Measurements from ENCODE around the gene CEMIP. TPM values are rescaled to one million over a fixed set of nuclear protein-coding genes. Genes with fewer than 3 reads are reported as not detected.

CEMIP gene
- total and polyA plus RNA-seq, 2 of the 8 experiments (the other 6 are each of a cell fraction or from before 2014, with no cell fraction given): 0.11 to 0.60 TPM

- CTCF ChIA-PET (ENCODE audit: partially characterized antibody): interaction anchor here (0.8 to 1.8 kb wide), 7 partner anchors 10 to 151 kb away, joined by 3 to 5 read pairs (median 3); partner anchors contain the start of gene CEMIP
- Histone ChIP-seq H3K9ac (replicated peaks in 1 of 4; ENCODE audit: extremely low read depth in 1 of 4, low read depth in 3 of 4, low read length in 3 of 4) (no peak overlapping the region), H3K9me3 (ENCODE audit: insufficient read depth in 2 of 2, low read depth in 1 of 2, low read length in 1 of 2) (no peaks in the 10 kb centered on the region), H4K91ac (replicated peaks; ENCODE audit: insufficient read length, low read length) (no peak overlapping the region), H3K36me3 (ENCODE audit: control insufficient read depth in 2 of 4, insufficient read depth in 4 of 4, low read length in 3 of 4) (no peaks in the 10 kb centered on the region), H3K27ac (ENCODE audit: low read depth, low read length) (no peak overlapping the region), H3K23ac (ENCODE audit: insufficient read length) (no peak overlapping the region), H2BK5ac (ENCODE audit: low read depth, low read length) (no peak overlapping the region), H3K4me1 (replicated peaks in 1 of 4; ENCODE audit: control insufficient read depth in 3 of 4, insufficient read depth in 4 of 4, low read length in 3 of 4) (peaks cover 0 to 3% (median 1%) of the 10 kb centered on the region in 4 experiments; a peak in 3 of 7 replicates), H3K4me2 (ENCODE audit: insufficient read depth in 1 of 2, low read depth in 2 of 2, low read length in 2 of 2) (no peak overlapping the region), H4K5ac (ENCODE audit: insufficient read length, low read depth, low read length) (no peak overlapping the region), H3K56ac (replicated peaks; ENCODE audit: insufficient read length, low read depth, low read length) (no peak overlapping the region), H2BK12ac (ENCODE audit: low read depth, low read length) (no peak overlapping the region), H3K4me3 (ENCODE audit: extremely low read depth in 1 of 4, insufficient read depth in 2 of 4, low read depth in 3 of 4, low read length in 4 of 4) (no peak overlapping the region), H3K23me2 (ENCODE audit: low read depth, low read length) (no peaks in the 10 kb centered on the region), H4K20me1 (replicated peaks in 1 of 2; ENCODE audit: control insufficient read depth in 1 of 2, insufficient read depth in 2 of 2, low read length in 2 of 2) (no peaks in the 10 kb centered on the region), H2BK120ac (replicated peaks; ENCODE audit: low read depth, low read length) (no peak overlapping the region), H3K79me2 (ENCODE audit: control insufficient read depth in 1 of 2, insufficient read depth in 2 of 2, low read length in 2 of 2) (no peaks in the 10 kb centered on the region), H2AK5ac (ENCODE audit: low read depth, low read length) (no peak overlapping the region), H3K18ac (ENCODE audit: extremely low read depth, low read length) (no peak overlapping the region), H2AFZ (ENCODE audit: low read length) (no peak overlapping the region), H2BK15ac (ENCODE audit: low read length) (no peak overlapping the region), H3K27me3 (replicated peaks in 1 of 4; ENCODE audit: control insufficient read depth in 3 of 4, extremely low read depth in 1 of 4, insufficient read depth in 3 of 4, low read length in 3 of 4) (no peaks in the 10 kb centered on the region; a peak in 1 of 7 replicates), H4K8ac (ENCODE audit: extremely low read depth, insufficient read depth, low read length) (no peak overlapping the region), H2BK20ac (ENCODE audit: low read length) (no peak overlapping the region), H3K79me1 (ENCODE audit: low read depth, low read length) (no peaks in the 10 kb centered on the region), H3K14ac (ENCODE audit: insufficient read length) (no peak overlapping the region), H3K4ac (replicated peaks; ENCODE audit: insufficient read length, low read depth, low read length) (no peak overlapping the region)
- POLR2A ChIA-PET (ENCODE audit: partially characterized antibody): no interaction called here
- no peak for DNase-seq (ENCODE audit: low read depth in 1 of 2, low spot score in 2 of 2)
- no peak for FAIRE-seq
- TF ChIP-seq SP1 (IDR thresholded peaks at IDR 0.05; ENCODE audit: low read depth, low read length) (no peak), JUN (IDR thresholded peaks at IDR 0.05; ENCODE audit: low read depth, low read length) (no peak), EP300 (IDR thresholded peaks at IDR 0.05; ENCODE audit: borderline replicate concordance in 1 of 2, low read depth in 2 of 2, low read length in 2 of 2) (no peak), CEBPB (IDR thresholded peaks at IDR 0.05; ENCODE audit: low read depth, low read length) (no peak), RBBP5 (IDR thresholded peaks at IDR 0.05; ENCODE audit: borderline replicate concordance, low read depth, low read length) (no peak), KDM5A (IDR thresholded peaks at IDR 0.05; ENCODE audit: low read length) (no peak), CBX8 (IDR thresholded peaks at IDR 0.05; ENCODE audit: borderline replicate concordance, low read depth, low read length) (no peak), TAF1 (IDR thresholded peaks at IDR 0.05; ENCODE audit: low read depth, low read length) (no peak), FOSL1 (IDR thresholded peaks at IDR 0.05; ENCODE audit: insufficient read depth, low read depth, low read length) (no peak), EGR1 (IDR thresholded peaks at IDR 0.05; ENCODE audit: borderline replicate concordance, low read depth, low read length) (no peak), TEAD4 (IDR thresholded peaks at IDR 0.05; ENCODE audit: low read depth, low read length) (no peak), TCF12 (IDR thresholded peaks at IDR 0.05; ENCODE audit: low read depth, low read length) (no peak), SRF (IDR thresholded peaks at IDR 0.05; ENCODE audit: low read depth, low read length) (no peak), ATF3 (IDR thresholded peaks at IDR 0.05; ENCODE audit: insufficient read depth, low read depth, low read length) (no peak), POLR2AphosphoS5 (IDR thresholded peaks at IDR 0.05; ENCODE audit: low read depth, low read length) (no peak), RNF2 (IDR thresholded peaks at IDR 0.05; ENCODE audit: borderline replicate concordance, low read depth, low read length, missing control alignments, poor library complexity, severe bottlenecking) (no peak)
Observed at GRCh38 chr15:80819001-80819400, 39.8 kb downstream of the CEMIP start.
